CD4-positive, alpha-beta T cell treated with Interleukin-17A for 1 hour (primary cell): ENCODE results near the gene CHST8.

Experiments used
- DNase-seq: peaks from one replicate; pipeline ENCODE4 v3.0.0-alpha.2; 2020

The CHST8 gene

DNA sequence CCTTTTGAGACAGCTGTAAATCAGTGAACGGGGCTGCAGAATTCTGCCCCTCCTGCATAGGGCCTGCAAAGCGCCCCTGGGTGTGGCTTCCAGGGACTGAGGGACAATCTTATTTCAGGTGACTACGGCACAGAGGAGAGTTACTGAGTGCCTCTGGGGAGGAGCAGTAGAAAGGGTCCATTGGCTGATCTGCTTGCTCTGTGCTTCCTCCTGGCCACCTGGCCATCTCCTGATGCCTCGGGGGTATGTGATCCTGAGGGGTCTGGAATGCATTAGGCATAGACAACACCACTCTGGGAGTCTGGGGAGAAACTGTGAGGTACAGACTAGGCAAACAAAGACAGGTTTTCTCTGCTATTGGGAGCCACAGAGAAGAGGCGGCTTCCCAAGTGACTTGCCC, 177.7 kb downstream of the CHST8 start:
- DNase-seq: no peak

DNA sequence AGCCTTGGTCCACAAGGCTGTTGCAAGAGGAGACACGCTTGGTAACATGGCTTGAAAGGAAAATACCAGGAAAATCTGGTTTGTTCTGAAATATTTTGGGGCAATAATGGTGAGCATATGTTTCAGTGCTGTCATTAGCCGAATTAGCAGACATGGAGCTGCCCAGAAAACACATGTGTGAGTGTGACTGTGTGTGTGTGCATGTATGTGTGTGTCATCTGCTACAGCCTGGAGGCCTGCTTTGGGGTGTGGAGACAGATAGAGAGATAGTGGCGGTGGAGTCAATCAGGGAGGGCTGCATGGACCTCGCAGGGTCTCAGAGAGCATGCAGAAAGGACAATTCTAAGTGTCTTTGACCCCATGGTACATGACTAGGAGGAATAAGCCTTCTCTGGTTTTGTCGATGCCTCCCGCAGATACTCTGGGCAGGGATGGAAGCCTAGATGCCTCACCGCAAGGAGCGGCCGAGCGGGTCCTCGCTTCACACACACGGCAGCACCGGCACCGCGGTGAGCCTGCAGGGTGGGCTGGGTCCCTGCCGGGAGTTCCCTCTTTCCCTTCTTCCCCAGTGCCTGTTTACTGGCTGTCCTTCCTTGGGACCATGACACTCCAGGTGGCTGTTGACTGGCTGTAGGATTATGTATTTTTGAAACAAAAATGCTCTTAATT, 178.4 kb downstream of the CHST8 start:
- no peak for DNase-seq

DNA sequence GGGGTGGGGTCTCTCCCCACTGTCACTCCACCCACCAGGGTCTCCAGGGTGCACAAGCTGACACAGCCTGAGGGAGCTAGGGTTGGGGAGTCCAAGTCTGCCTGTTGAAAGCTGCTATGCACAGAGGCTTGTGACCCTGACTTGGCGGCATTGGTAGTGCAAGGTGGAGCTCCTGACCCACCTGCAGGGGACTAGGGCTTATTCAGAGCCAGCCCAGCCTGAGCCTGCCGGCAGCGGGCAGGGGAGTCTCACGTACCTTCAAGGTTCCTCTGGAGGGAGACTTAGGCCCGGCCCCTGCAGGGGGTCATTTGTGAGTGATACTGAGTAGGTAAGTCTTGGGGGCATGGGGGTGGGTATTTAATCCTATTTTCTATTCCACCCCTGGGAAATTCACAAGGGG, 179.7 kb downstream of the CHST8 start:
- no peak for DNase-seq

DNA sequence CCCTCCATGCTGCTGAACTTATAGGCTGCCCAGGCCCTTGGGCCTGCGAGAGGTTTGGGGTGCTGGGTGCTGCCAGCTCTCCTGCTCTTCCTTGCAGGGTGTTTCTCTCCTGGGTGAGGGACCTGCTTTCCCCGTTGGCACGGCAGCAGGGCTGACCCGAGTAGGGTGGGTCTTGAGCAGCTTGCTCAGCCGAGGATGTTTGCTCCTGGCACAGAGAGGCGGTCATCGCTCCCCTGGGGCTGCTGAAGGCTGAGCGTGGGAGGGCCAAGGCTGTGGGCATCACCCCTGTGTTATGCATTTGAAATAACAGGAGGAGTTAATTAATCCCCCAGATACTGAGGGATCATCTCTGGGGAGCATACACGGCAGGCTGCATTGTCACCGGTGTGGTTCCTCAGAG, 180.2 kb downstream of the CHST8 start:
- no peak for DNase-seq

DNA sequence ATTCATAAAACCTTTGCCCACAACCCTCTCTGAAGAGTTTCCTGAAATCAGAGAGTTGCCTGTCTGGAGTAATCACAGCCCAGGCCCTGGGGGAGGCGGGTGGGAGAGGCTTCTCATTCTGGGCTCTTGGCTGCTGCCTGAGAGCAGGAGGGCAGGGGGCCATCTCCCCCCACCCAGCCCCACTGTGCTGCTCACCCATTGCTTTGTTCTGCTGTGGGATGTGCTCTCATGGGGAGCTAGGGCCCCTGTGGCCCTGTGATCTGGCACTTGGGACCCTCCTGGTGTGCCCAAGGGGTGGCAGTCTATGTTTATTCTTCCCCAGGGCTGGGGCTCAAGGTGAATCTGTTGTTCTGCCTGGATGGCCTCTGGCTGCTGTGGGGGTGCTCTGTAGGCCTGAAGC, 181.0 kb downstream of the CHST8 start:
- DNase-seq: no peak

DNA sequence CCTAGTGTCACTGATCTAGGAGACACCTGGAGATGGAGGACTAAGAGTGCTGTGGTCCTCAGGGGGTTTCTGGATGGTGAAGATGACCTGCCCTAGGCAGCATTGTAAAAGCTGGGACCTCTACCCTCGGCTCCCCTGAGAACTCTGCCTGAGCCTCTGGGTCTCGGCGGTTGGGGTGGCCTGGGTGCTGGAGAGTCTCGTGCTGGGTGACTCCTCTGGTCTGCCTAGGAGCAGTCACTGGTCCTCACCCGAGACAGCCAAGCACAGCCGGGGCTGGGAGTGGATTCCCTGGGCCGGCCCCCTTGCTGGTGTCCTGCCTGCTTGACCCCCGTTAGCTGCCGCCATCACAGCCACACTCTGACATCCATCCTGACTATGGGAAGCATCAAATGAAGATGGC, 181.6 kb downstream of the CHST8 start:
- DNase-seq: no peak

DNA sequence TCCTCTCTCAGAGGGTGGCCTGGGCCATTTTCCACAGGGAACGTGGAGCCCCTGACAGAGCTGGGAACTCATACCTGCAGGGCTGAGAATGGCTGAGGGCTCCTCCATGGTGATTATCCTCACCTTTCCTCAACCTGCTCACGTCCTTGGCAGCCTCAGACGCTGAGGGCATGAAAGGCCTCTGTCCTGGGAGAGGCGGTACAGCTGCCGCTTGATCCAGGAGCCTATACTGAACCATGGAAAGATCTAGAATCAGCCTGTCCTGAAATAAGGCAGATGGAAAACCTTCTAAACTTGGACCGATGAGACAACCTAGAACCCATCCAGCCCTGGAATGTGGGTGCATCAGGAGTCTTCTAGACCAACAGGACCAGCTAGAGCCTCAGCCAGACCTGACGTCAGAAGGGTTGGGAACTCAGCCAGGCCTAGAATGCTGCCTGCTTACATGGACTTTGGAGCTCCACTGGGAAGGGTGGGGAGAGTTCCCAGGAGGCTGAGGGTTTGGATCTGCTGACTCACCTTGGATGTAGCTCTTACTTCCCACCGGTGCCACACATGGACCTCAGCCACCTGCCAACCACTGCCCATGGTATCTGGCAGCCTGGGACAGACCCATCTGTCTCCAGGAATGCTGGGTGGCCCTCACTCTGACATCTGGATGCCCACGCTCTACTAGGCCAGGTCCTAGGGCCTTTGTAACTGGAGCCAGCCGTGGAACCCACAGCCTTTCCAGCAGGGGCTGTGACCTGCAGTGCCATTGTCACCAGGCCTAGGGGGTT, 182.5 kb downstream of the CHST8 start:
- no peak for DNase-seq

DNA sequence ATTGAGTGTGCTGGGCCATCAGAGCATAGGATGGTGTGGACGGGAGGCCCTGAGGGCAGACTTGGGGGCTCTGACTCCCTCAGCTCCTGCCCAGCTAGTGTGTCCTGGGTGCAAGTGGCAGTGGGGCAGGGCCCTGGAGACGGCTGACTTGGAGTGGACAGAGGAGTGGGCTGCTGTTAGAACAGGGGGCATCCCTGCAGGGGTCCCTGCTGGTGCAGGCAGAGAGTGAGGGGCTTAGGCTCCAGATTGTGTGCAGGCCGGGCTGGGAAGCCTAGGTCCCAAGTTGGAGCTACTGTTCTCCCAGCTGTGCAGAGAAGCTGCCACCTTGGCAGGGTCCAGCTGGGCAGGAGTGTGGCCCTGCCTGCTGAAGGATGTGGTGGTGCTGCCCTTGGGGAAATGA, 183.6 kb downstream of the CHST8 start:
- no peak for DNase-seq

DNA sequence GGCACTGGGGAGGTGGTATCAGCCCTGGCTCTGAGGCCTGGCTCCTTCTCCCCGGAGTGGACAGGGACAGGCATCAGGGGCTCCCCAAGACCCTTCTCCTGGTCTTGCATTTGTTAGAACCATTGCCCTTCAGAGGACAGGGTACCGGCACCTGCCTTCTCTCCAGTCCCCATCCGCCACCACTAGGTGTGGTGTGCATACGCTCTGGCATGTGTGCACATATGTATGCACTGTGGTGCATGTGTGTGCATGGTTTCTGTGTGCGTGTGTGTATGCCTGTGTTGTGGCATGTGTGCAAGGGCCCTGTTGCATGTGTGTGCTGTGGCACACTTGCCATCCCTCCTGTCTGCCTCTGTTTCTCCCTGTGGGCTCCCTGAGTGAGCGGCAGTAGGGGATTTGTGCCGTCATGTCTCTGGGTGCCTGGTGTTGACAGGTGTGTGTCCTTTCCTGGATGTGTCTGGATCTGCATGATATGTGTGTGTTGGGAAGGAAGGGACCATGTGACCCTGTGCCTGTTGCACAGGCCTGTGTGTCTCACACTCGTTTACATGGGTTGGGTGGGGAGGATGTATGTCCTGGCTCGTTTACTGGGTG, 184.2 kb downstream of the CHST8 start:
- DNase-seq: no peak

DNA sequence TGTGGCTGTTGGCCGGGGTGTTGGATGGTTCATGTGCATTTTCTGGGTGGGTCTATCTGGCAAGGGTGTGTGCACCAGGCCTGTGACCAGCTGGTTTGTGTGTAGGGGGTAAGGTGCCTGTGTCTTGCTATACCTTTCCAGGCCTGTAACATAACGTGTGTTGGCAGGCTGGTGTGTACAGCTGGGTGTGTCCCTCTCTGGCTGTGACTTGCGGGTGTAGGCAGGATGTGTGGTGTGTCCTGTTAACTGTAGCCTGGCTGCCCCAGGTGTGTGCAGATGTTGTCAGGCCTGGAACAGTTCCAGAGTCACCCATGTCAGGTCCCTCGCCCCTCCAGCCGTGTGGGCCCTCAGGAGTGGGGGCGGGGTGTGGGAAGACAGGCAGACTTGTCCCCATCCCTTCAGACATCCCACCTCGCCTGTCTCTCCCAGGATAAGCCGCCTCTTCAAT, 184.7 kb downstream of the CHST8 start:
- DNase-seq: peak; percentile 13

DNA sequence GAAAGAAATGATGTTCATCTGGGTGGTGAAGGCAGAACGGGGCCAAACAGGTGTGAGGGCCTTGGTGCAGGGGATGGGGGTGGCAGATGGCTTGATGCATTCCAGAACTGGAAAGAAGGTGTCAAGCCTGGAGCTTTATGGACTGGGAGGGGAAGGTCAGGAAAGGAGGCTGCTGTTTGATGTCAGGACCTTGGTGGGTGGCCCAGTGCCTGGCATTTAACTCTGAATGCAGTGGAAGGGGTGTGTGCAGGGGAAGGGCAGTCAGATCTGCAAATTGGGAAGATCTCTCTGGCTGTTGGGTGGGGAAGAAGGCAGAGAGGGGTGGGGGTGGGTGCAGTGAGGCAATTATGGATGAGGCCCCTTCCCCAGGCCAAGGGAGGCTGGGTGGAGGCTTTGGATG, 186.6 kb downstream of the CHST8 start:
- DNase-seq: no peak

DNA sequence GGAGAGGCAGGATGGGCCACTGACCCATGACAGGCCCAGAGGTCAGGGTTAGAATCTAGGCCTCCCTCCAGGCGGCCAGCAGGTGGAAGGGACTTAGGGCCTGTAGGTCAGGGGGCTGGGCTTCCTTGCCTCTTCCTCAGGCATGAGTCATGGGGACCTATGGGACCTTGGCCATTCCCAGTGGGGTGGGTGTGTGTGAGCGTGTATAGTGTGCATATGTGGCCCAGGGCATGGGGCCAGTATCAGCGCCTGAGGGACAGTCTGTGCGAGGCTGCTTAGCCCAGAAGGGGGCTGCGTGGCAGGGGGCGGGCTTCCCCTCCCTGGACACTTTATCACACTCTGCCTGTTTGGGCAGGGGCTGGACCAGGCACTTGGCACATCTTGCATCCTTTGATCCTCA, 188.2 kb downstream of the CHST8 start:
- no peak for DNase-seq

DNA sequence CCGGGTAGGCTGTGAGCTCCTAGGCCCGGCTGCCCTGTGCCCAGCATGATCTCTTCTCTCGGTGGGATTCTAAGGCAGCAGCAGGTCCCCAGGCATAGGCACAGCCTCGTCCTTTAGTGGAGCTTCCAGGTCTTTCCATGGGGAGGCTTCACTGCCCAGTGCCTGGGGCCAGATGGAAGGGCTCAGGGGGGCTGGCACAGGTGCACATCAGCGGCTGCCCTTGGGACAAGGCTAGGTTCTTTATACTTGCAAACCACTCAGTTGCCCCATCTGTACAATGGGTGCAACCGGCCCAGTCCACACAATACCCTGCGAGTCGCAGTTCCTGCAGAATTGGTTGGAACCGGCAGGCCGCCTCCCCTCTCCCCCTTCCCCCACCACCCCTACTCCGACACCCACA, 189.1 kb downstream of the CHST8 start:
- no peak for DNase-seq

DNA sequence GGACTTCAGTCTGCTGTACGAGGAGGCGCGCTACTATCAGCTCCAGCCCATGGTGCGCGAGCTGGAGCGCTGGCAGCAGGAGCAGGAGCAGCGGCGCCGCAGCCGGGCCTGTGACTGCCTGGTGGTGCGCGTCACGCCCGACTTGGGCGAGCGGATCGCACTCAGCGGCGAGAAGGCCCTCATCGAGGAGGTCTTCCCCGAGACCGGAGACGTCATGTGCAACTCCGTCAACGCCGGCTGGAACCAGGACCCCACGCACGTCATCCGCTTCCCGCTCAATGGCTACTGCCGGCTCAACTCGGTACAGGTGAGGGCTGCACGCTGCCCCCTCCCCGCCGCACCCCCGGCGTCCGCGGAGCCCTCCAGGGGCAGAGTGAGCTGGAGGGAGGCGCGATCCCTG, 189.5 kb downstream of the CHST8 start:
- DNase-seq: no peak

DNA sequence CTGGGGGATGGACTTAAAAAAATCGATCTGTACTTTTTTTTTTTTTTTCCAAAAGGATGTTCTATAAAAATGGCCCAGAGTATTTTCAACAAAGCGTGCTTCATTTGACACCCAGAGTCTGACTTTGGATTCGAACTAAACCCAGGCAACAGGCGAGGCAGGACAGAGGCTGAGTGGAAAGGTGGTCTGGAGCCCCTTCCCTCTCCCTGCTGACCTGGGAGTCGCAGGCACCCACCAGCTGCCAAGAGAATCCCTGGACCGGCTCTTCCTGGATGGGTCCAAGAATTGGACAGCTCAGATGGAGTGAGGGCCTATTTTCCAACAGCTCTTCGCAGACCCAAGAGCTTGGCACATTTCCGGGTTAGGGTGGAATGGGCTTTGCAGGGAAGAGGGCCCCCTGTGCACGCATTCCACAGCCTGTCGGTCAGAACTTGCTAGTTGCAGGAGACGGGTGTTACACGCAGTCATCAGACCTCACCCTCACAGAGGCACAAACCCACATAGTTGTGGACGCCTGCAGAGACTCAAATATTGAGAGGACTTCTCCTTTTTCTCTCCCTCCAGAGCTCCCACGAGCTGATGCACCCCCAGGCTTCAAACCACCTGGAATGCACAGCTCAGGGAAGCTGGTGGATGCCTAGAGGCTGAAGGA, 190.1 kb downstream of the CHST8 start:
- DNase-seq: no peak

DNA sequence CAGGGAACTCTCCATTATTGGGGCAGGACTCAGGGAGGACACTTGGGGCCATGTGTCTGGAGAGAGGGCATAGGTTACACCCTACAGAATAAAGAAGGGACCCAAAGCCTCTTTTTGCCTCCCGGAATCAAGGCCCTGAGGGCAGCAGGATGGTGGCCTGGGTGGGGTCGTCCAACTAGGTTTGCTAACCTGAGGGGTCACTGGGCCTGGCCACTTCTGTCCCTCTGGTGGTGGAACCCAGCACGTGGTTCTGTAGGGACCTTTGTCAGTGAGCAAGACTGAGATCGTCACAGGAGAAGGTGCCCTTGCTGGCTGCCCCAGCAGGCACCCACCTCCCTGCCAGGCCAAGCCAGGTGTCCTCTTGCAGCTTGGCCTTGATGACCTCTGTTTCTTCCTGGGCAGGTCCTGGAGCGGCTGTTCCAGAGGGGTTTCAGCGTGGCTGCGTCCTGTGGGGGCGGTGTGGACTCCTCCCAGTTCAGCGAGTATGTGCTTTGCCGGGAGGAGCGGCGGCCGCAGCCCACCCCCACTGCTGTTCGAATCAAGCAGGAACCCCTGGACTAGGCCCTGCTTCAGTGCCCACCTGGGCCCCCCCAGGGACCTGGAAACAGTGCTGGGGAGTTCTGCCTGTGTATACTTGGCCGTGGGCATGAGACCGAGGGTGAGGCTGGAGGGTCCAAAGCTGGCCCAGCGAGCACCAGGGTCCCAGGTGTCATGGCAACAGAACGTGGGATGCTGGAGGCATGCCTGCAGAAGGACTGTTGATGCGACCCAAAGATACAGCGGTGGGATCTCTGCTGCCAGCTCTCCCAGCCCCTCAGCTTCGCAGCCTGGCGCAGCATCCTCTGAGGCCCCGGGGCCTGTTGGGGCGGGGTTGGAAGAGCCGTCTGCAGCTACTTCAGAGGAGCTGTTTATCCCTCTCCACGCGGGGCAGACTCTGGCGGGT, 190.9 kb downstream of the CHST8 start:
- DNase-seq: no peak

DNA sequence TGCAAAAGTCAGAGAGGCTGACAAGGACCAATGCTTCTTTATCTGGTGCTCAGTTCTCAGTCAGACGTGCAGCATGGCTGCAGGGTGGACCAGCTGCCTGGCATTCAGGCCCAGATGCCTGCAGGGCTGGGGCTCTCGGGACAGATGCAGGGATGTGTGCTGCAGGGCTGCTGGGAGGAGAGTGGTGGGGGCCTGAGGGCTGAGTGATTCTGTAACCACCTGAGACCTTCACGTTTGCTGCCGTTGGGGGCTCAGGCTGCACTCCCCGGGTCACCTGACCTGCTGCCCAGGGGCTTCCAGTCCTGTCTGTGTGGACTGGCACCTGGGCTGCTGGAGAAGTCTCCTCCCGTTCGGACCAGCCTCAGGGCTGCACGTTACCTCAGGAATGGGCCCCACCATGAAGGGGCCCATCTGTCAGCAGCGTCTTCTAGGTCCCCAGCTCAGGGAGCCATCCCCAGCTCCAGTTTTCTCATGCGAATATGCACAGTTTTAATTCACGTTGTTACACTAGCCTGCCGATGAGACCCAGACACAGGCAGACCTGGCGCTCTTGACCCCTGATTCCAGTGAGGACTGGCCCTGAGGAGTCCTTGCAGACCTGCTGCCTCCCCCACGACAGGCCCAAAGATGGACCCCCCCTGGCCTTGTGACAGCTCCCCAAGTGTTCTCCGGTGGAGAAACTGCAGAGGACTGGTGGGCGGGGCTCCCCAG, 191.8 kb downstream of the CHST8 start:
- no peak for DNase-seq

DNA sequence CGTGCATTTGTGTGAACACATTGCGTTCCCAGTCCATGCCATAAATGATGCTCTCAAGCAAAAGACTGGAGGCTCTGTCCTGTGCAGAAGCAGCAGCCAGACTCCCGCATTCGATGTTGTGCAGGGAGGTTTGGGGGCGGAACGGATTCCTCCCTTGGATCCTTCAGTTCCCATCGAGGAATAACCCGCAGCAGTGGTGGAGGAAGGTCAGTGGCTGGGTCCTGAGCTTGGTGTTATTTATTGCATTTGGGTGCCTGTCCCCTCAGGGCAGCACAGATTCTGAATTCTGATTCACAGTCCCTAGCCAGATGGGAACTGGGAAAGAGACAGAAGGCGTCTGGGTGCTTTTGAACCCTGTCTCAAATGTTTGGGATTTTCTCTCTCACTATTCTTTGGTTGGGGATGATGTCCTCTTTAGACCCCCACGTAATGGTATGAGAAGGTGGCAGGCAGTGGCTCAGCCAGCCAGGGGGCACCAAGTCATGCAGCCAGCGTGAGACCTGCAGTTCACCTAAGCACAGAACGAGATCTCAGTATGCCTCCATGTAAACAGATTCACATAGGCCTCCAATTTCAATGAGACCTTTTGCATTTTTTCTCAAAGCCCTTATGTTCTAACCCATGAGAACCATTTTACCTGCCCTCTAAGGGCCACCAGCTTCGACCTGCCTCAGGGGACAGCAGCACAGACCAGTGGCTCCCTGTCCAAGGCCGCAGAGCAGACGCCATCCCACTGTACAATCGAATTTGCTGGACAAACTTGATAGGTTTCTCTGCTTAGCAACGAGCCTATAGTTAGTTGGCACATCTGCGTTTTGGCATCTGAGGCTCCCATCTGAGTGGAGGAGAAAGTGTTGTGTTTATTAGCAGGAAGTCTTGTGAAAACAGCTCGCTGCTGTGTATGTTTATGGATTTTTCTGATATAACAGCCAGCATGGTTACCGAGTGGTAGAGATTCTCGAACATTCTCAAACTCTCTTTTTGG, 192.7 kb downstream of the CHST8 start:
- no peak for DNase-seq

DNA sequence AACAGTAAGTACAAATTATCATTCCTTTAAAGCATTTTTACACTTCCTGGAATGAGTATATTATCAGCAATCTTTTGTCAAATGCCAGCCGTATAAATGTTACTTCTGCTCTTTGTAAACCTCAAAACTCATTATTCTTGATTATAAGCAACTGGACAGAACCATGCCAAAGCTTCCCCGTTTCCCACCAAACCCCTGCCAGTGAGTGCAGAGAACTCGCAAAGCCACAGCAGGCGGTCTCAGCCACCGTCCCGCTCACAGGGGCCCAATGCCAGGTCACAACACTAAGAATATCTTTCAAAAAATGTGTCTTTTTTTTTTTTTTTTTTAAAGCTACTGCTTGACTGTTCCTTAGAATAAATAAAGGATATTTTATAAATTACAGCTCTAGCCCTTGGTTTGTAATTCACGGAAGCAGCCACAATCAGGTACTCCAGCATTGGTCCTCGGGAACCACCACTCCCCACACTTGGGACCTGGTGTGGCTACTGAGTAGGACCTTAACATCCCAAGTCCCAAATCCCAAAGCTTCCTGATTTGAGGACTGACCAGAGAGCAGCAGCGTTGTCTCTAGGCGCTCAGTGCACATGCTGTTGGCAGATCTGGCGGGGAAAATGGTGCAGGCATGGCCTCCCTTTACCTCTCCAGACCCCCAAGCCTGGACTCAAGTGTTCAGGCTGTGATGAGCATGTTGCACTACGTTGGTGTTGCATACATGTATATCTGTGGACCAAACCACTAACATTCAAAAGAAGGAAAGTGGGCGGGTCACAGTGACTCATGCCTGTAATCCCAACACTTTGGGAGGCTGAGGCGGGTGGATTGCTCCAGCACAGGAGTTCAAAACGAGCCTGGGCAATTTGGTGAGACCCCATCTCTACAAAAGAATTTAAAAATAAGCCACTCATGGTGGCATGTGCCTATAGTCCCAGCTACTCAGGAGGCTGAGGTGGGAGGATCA, 193.9 kb downstream of the CHST8 start:
- no peak for DNase-seq
